Thyroid gland (tissue), 4 donors: ENCODE results near the gene ZCCHC24.

ENCODE experiments used
- CTCF ChIP-seq, 6 experiments: fragments of 200-600 bp in 3 of 6; fragments of 450-650 bp in 3 of 6; sonication (generic) in 3 of 6; IDR thresholded peaks; one replicate each; pipeline ENCODE4 v1.5.1; 2016 to 2019; ENCODE audit warnings: antibody characterized with exemption in 6 of 6, mild to moderate bottlenecking in 2 of 6, inconsistent platforms in 1 of 6, moderate library complexity in 1 of 6
- POLR2A ChIP-seq, 2 donors: fragments of 450-650 bp; IDR thresholded peaks; one replicate each; pipeline ENCODE4 v1.6.1; 2017; ENCODE audit warnings: antibody characterized with exemption in 2 of 2, mild to moderate bottlenecking in 2 of 2, moderate library complexity in 1 of 2

GRCh38 chr10:79346388-79347225, 98.8 kb downstream of the ZCCHC24 start:
- TF ChIP-seq CTCF (IDR thresholded peaks at IDR 0.05) (no peak), POLR2A (IDR thresholded peaks at IDR 0.05) (no peak)
